Vagina (tissue), 2 donors: ENCODE results near the gene DGKI.

Experiments used
- CTCF ChIP-seq, 3 experiments: fragments of 450-650 bp in 2 of 3; fragments of 200-600 bp in 1 of 3; sonication (generic) in 1 of 3; IDR thresholded peaks; one replicate each; pipeline ENCODE4 v1.5.1; 2017 to 2019; ENCODE audit warnings: antibody characterized with exemption in 3 of 3, mild to moderate bottlenecking in 2 of 3, moderate library complexity in 2 of 3
- POLR2A ChIP-seq, 2 donors: fragments of 450-650 bp; IDR thresholded peaks; one replicate each; pipeline ENCODE4 v1.6.1; 2017; ENCODE audit warnings: antibody characterized with exemption in 2 of 2, mild to moderate bottlenecking in 2 of 2, moderate library complexity in 2 of 2

DNA sequence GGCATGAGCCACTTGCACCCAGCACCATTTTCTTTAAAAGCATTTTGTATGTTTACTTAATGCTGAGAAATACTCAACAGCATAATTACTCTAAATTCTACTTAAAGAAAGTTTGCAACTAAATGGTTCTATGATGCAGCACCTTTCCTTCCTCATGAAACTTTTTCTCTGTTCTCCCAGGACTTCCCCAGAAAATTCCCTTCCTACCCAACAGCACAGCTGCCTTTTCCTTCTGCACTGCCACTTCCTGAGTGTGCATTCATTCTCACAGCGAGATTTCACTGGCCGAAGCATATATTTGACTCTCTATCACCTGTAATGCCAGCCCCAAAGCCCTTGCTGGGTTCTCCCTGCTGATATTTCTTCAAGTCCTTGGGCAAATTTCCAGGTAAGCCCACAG lies 41.5 kb upstream of the DGKI start:
- TF ChIP-seq CTCF (IDR thresholded peaks at IDR 0.05) (no peak), POLR2A (IDR thresholded peaks at IDR 0.05) (no peak)
